ENCODE measurements around the gene BGLAP. TPM values are rescaled to one million over a fixed set of nuclear protein-coding genes. Genes with fewer than 3 reads are reported as not detected.

The BGLAP gene
- total RNA-seq, 1 donor: not detected

- DNase-seq (ENCODE audit: low read depth): peak; percentile 99
- TF ChIP-seq CTCF (IDR thresholded peaks at IDR 0.05; ENCODE audit: insufficient read depth, low read depth, low read length): no peak
- H3K4me3 ChIP-seq (ENCODE audit: low read depth, low read length): peak within 1 kb of the TSS; percentile 71
These were observed 40.7 kb downstream of the BGLAP start, which contains the start of gene SMG5 for GRCh38 chr1:156282479-156283222. SMG5 (minus strand) TSS chr1:156282825; CDS start chr1:156282680, 145 bp downstream.

- DNase-seq (ENCODE audit: low read depth): no peak
- H3K4me3 ChIP-seq (ENCODE audit: low read depth, low read length): peak overlapping the region; percentile 71
- no peak for TF ChIP-seq CTCF (IDR thresholded peaks at IDR 0.05; ENCODE audit: insufficient read depth, low read depth, low read length)
These were observed 41.5 kb downstream of the BGLAP start for GRCh38 chr1:156283521-156283920.

- DNase-seq (ENCODE audit: low read depth): no peak
- no peak for TF ChIP-seq CTCF (IDR thresholded peaks at IDR 0.05; ENCODE audit: insufficient read depth, low read depth, low read length)
- peak within 1 kb of the TSS; percentile 71 for H3K4me3 ChIP-seq (ENCODE audit: low read depth, low read length)
These were observed 42.1 kb downstream of the BGLAP start, which contains the start of gene TMEM79 for GRCh38 chr1:156284112-156284511. TMEM79 (plus strand) TSS chr1:156284325; CDS start chr1:156285227, 902 bp downstream.

- DNase-seq (ENCODE audit: low read depth): no peak
- H3K4me3 ChIP-seq (ENCODE audit: low read depth, low read length): no peak overlapping the region
These were observed 42.8 kb downstream of the BGLAP start for GRCh38 chr1:156284757-156285156.

GRCh38 chr1:156285437-156285836, 43.5 kb downstream of the BGLAP start:
- H3K4me3 ChIP-seq (ENCODE audit: low read depth, low read length): no peak overlapping the region
- TF ChIP-seq CTCF (IDR thresholded peaks at IDR 0.05; ENCODE audit: insufficient read depth, low read depth, low read length): no peak
- no peak for DNase-seq (ENCODE audit: low read depth)

More at GRCh38 chr1:156284757-156285156, 42.8 kb downstream of the BGLAP start:
- TF ChIP-seq CTCF (IDR thresholded peaks at IDR 0.05; ENCODE audit: insufficient read depth, low read depth, low read length): no peak

GRCh38 chr1:156286061-156286460, 44.1 kb downstream of the BGLAP start:
- no peak for DNase-seq (ENCODE audit: low read depth)
- TF ChIP-seq CTCF (IDR thresholded peaks at IDR 0.05; ENCODE audit: insufficient read depth, low read depth, low read length): no peak
- H3K4me3 ChIP-seq (ENCODE audit: low read depth, low read length): no peak overlapping the region
